B cell (primary cell): ENCODE data around the gene ST8SIA5. TPM values are rescaled to one million over a fixed set of nuclear protein-coding genes. Genes with fewer than 3 reads are reported as not detected.

ENCODE experiments used
- ATAC-seq: fragments of 200-7000 bp; cut with Tn5 transposase; one replicate; pipeline ENCODE4 v1.10.0; 2021; ENCODE audit warnings: low read depth, mild to moderate bottlenecking, moderate number of reproducible peaks, moderate library complexity
- CTCF ChIA-PET: fragments of 350-600 bp; sonication (Branson Sonifier 250); formaldehyde crosslinking; loops from one replicate; lab custom pipeline; 2021; ENCODE audit warnings: antibody characterized with exemption, inconsistent platforms; lab: Charles Lee
- POLR2A ChIA-PET: fragments of 350-600 bp; sonication (Branson Sonifier 250); formaldehyde crosslinking; loops from one replicate; lab custom pipeline; 2021; ENCODE audit warnings: antibody characterized with exemption; lab: Charles Lee
- DNase-seq: peaks from one replicate; pipeline ENCODE4 v3.0.0; 2013
- H2AFZ ChIP-seq: 2 replicates; pipeline ENCODE4 v1.6.1; 2012; ENCODE audit warnings: mild to moderate bottlenecking, low read depth, low read length; ENCODE audit not compliant: insufficient read depth, poor library complexity, severe bottlenecking
- H3K27ac ChIP-seq, 2 donors: 1 replicate in 1 of 2; 2 replicates in 1 of 2; pipeline ENCODE4 v1.5.1; 2012 to 2013; ENCODE audit warnings: low read length in 2 of 2, mild to moderate bottlenecking in 2 of 2, moderate library complexity in 1 of 2
- H3K27me3 ChIP-seq, 4 experiments: fragments of 200-600 bp in 1 of 4; sonication (generic) in 1 of 4; replicated peaks in 1 of 4; 1 replicate in 2 of 4; 2 replicates in 2 of 4; pipeline versions ENCODE4 v1.6.1 to v1.7.0; 2013 to 2016; ENCODE audit warnings: low read length in 3 of 4, mild to moderate bottlenecking in 2 of 4, mixed read lengths in 1 of 4, moderate library complexity in 1 of 4; ENCODE audit not compliant: insufficient read depth in 4 of 4, control insufficient read depth in 3 of 4; ENCODE audit errors: control extremely low read depth in 1 of 4
- H3K36me3 ChIP-seq, 2 experiments: replicated peaks in 1 of 2; 1 replicate in 1 of 2; 2 replicates in 1 of 2; pipeline versions ENCODE4 v1.6.1 to v1.7.1; 2013; ENCODE audit warnings: low read length in 1 of 2; ENCODE audit not compliant: insufficient read depth in 2 of 2, control insufficient read depth in 1 of 2; ENCODE audit errors: control extremely low read depth in 1 of 2, extremely low read depth in 1 of 2
- H3K4me1 ChIP-seq, 2 donors: fragments of 200-600 bp in 1 of 2; sonication (generic) in 1 of 2; 1 replicate in 1 of 2; 2 replicates in 1 of 2; pipeline versions ENCODE4 v1.5.1 to v1.6.1; 2013 to 2017; ENCODE audit warnings: low read length in 2 of 2; ENCODE audit not compliant: control insufficient read depth in 2 of 2, insufficient read depth in 2 of 2
- H3K4me2 ChIP-seq: replicated peaks from 2 replicates; pipeline ENCODE3; 2012; ENCODE audit warnings: mild to moderate bottlenecking, low read depth, low read length; ENCODE audit not compliant: poor library complexity, severe bottlenecking
- H3K4me3 ChIP-seq, 5 experiments: fragments of 200-600 bp in 1 of 5; sonication (generic) in 1 of 5; 1 replicate in 3 of 5; 2 replicates in 2 of 5; pipeline versions ENCODE4 v1.5.1 to v1.7.0; 2011 to 2016; ENCODE audit warnings: low read length in 4 of 5, mild to moderate bottlenecking in 4 of 5, low read depth in 2 of 5, control low read depth in 1 of 5, moderate library complexity in 1 of 5; ENCODE audit not compliant: insufficient read depth in 1 of 5; ENCODE audit errors: control extremely low read depth in 1 of 5, extremely low read depth in 1 of 5
- H3K79me2 ChIP-seq: fragments of 200-600 bp; sonication (generic); one replicate; pipeline ENCODE4 v1.6.0; 2016; ENCODE audit warnings: low read length; ENCODE audit not compliant: control insufficient read depth, insufficient read depth
- H3K9ac ChIP-seq: fragments of 200-600 bp; sonication (generic); 2 replicates; pipeline ENCODE4 v1.6.1; 2017; ENCODE audit warnings: mild to moderate bottlenecking, low read length, moderate library complexity
- H3K9me3 ChIP-seq, 3 donors: one replicate each; pipeline versions ENCODE4 v1.6.1 to v1.7.1; 2013; ENCODE audit warnings: low read length in 2 of 3; ENCODE audit not compliant: control insufficient read depth in 2 of 3, insufficient read depth in 1 of 3; ENCODE audit errors: control extremely low read depth in 1 of 3
- H4K20me1 ChIP-seq: 2 replicates; pipeline ENCODE4 v1.6.0; 2012; ENCODE audit warnings: mild to moderate bottlenecking, low read length; ENCODE audit not compliant: insufficient read depth, control insufficient read depth, poor library complexity, severe bottlenecking
- H3K27ac Mint-ChIP-seq: one replicate; pipeline ENCODE4 v1.8.0; 2021; ENCODE audit warnings: mixed read lengths
- H3K27me3 Mint-ChIP-seq: one replicate; pipeline ENCODE4 v1.8.0; 2021; ENCODE audit warnings: mixed read lengths
- H3K4me1 Mint-ChIP-seq: one replicate; pipeline ENCODE4 v1.8.0; 2021; ENCODE audit warnings: mixed read lengths
- H3K4me3 Mint-ChIP-seq: one replicate; pipeline ENCODE4 v1.8.0; 2021; ENCODE audit warnings: mixed read lengths
- H3K9me3 Mint-ChIP-seq: one replicate; pipeline ENCODE4 v1.8.0; 2022; ENCODE audit warnings: mixed read lengths; ENCODE audit not compliant: insufficient read depth
- EZH2 ChIP-seq: IDR thresholded peaks from 2 replicates; pipeline ENCODE4 v1.6.1; 2012; ENCODE audit warnings: borderline replicate concordance, low read depth, mild to moderate bottlenecking, moderate library complexity, low read length; ENCODE audit not compliant: insufficient read depth, poor library complexity, severe bottlenecking
- WGBS: methylation state at CpG from one replicate; pipeline ENCODE4 v1.1.5; 2013; ENCODE audit warnings: missing lambda C conversion rate; ENCODE audit not compliant: insufficient coverage; 5-methylcytosine and 5-hydroxymethylcytosine counted together
- intact Hi-C: fragments of 100-400 bp; cut with micrococcal nuclease; formaldehyde crosslinking; loops from one replicate; pipeline ENCODE4 v1.10.0; 2022
- polyA plus RNA-seq: library from polyadenylated mRNA; depleted of rRNA; stranded (reverse); fragments of >200 nt; gene quantifications from 2 replicates; pipeline ENCODE4 v1.2.3, GENCODE V29; 2012
- total RNA-seq, 2 donors: library from RNA; stranded (reverse); fragments of 120-200 nt in 1 of 2; gene quantifications; 1 replicate in 1 of 2; 2 replicates in 1 of 2; pipeline versions ENCODE4 v1.2.3 to v1.2.4, GENCODE V29; 2013 to 2022
- TF ChIP-seq, protein P1 (sequence below): fragments of 200-600 bp; IDR thresholded peaks from one replicate; pipeline ENCODE4 v1.8.0; 2022; ENCODE audit warnings: antibody characterized with exemption, mild to moderate bottlenecking

ST8SIA5 gene
- total and polyA plus RNA-seq, 2 donors (not counting 1 experiment from before 2014, with no cell fraction given) = not detected

DNA sequence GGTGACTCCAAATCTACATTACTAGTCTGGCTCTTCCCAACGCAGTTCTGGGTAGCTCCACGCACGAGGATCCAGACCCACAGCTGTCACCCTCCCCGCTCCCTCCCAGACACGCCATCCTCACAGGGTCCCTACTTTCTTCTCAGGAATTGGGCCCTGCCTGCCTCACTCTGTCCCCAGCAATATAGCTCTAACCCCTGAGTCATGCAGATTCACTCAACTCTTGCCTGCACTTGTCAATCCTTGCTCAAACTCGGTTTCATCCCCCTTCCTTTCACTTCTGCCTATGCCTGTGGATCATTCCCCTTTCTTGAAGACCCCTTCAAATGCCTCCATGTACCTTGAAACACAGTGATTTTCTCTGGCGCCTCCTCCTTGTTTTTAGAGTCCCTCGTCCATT lies 5.0 kb downstream of the ST8SIA5 start:
- Histone ChIP-seq H3K79me2 (no peaks in the 10 kb centered on the region), H3K9me3 (peaks cover 0 to 6% (median 0%) of the 10 kb centered on the region in 3 donors), H3K9ac (no peak overlapping the region), H3K27ac (no peak overlapping the region), H4K20me1 (no peaks in the 10 kb centered on the region), H2AFZ (no peak overlapping the region), H3K36me3 (no peaks in the 10 kb centered on the region), H3K4me1 (peaks cover 17 to 25% of the 10 kb centered on the region in 2 donors), H3K4me2 (no peak overlapping the region), H3K27me3 (peaks cover 0 to 8% (median 3%) of the 10 kb centered on the region in 4 experiments), H3K4me3 (no peak overlapping the region)
- peaks cover 31% of the 10 kb centered on the region for H3K27me3 Mint-ChIP-seq
- peaks cover 24% of the 10 kb centered on the region for H3K4me1 Mint-ChIP-seq
- no peak for TF ChIP-seq EZH2
- TF ChIP-seq, protein P1, sequence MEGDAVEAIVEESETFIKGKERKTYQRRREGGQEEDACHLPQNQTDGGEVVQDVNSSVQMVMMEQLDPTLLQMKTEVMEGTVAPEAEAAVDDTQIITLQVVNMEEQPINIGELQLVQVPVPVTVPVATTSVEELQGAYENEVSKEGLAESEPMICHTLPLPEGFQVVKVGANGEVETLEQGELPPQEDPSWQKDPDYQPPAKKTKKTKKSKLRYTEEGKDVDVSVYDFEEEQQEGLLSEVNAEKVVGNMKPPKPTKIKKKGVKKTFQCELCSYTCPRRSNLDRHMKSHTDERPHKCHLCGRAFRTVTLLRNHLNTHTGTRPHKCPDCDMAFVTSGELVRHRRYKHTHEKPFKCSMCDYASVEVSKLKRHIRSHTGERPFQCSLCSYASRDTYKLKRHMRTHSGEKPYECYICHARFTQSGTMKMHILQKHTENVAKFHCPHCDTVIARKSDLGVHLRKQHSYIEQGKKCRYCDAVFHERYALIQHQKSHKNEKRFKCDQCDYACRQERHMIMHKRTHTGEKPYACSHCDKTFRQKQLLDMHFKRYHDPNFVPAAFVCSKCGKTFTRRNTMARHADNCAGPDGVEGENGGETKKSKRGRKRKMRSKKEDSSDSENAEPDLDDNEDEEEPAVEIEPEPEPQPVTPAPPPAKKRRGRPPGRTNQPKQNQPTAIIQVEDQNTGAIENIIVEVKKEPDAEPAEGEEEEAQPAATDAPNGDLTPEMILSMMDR = no peak
- H3K27ac Mint-ChIP-seq = no peak overlapping the region
- POLR2A ChIA-PET = no interaction called here
- intact Hi-C loops = no loop called here
- H3K9me3 Mint-ChIP-seq = no peaks in the 10 kb centered on the region
- H3K4me3 Mint-ChIP-seq = no peak overlapping the region
- 97% methylated on average over 8 of the region's 8 CpGs for WGBS
- DNase-seq = no peak
- ATAC-seq = no peak
- CTCF ChIA-PET = no interaction called here

DNA sequence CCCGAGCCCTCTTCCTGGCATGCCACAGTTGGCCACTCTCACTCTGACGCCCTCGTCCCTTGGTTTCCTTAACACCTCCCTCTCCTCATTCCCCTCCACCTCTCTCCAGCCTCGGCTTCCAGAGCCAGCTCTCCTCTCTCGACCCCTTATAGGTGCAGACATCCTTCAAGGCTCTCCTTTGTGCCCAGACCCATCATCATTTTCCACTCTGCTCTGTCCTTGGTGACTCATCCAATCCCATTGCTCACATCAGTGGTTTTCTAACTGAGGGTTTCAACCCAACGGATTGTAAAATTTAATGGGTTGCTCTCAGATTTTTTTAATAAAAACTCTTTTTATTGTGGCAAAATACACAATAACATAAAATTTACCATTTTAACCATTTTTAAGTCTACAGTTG lies 6.2 kb downstream of the ST8SIA5 start:
- TF ChIP-seq, protein P1 = no peak
- no peak for TF ChIP-seq EZH2
- H4K20me1 ChIP-seq = no peaks in the 10 kb centered on the region
- no peak for ATAC-seq

More for the DNA sequence above, 6.2 kb downstream of the ST8SIA5 start:
- ChIA-PET POLR2A (no interaction called here), CTCF (no interaction called here)
- Histone ChIP-seq H3K4me1 (peaks cover 9 to 12% of the 10 kb centered on the region in 2 donors), H3K4me3 (no peak overlapping the region), H2AFZ (no peak overlapping the region), H3K9me3 (peaks cover 0 to 6% (median 0%) of the 10 kb centered on the region in 3 donors), H3K9ac (no peak overlapping the region), H3K27ac (no peak overlapping the region), H3K36me3 (no peaks in the 10 kb centered on the region), H3K4me2 (no peak overlapping the region), H3K27me3 (peaks cover 0 to 2% (median under 1%) of the 10 kb centered on the region in 4 experiments), H3K79me2 (no peaks in the 10 kb centered on the region)
- Mint-ChIP-seq H3K27ac (no peak overlapping the region), H3K27me3 (peaks cover 30% of the 10 kb centered on the region), H3K4me1 (peaks cover 18% of the 10 kb centered on the region), H3K9me3 (no peaks in the 10 kb centered on the region), H3K4me3 (no peak overlapping the region)
- intact Hi-C loops = no loop called here
- no peak for DNase-seq
- 82% methylated on average over 5 of the region's 6 CpGs for WGBS
